Measurements from ENCODE around the gene EIPR1.

DNA sequence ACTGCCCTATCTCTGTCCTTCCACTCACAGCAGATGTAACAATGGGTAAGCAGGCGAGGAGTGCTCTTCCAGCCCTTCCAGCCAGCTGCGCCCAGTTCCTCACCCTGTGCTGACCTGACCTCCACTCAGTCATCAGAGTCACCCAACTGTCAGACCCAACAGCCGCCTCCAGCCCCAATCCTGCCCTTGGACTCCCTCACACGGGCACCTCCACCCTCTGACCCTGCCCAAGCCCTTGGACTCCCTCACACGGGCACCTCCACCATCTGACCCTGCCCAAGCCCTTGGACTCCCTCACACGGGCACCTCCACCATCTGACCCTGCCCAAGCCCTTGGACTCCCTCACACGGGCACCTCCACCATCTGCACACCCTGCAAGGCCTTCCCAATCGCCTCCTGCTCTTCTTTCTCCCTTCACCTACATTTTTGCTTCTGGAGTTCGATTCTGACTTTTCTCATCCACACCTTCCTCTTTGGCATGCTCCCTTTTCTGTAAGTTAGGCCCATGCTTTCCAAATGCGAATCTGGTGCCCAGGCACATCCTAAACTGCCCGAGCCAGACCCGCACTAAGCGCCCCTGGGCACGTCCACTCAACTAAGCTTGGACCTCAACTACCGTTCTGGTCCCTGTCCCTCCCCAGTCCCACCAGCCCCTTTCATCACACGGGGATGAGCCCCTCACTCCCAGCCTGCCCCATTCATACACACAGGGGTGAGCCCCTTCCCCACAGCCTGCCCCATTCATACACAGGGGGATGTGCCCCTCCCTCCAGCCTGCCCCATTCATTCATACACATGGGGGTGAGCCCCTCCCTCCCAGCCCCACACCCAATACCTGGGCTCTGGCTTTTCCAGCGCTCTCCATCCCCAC, 15.9 kb downstream of the EIPR1 start:
- TF ChIP-seq, protein P1, sequence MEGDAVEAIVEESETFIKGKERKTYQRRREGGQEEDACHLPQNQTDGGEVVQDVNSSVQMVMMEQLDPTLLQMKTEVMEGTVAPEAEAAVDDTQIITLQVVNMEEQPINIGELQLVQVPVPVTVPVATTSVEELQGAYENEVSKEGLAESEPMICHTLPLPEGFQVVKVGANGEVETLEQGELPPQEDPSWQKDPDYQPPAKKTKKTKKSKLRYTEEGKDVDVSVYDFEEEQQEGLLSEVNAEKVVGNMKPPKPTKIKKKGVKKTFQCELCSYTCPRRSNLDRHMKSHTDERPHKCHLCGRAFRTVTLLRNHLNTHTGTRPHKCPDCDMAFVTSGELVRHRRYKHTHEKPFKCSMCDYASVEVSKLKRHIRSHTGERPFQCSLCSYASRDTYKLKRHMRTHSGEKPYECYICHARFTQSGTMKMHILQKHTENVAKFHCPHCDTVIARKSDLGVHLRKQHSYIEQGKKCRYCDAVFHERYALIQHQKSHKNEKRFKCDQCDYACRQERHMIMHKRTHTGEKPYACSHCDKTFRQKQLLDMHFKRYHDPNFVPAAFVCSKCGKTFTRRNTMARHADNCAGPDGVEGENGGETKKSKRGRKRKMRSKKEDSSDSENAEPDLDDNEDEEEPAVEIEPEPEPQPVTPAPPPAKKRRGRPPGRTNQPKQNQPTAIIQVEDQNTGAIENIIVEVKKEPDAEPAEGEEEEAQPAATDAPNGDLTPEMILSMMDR (conservative IDR thresholded peaks at IDR 0.05 in 1 of 2, IDR thresholded peaks at IDR 0.05 in 1 of 2; ENCODE audit: extremely low read depth in 1 of 2, insufficient read depth in 1 of 2, low read depth in 1 of 2, low read length in 2 of 2), result no peak
- TF ChIP-seq EZH2 (IDR thresholded peaks at IDR 0.05; ENCODE audit: borderline replicate concordance, low read length), result no peak

Data from mammary epithelial cell (primary cell).